Body of pancreas (tissue), 4 donors: ENCODE measurements around the gene MSX1.

Experiments used
- CTCF ChIP-seq, 7 experiments: fragments of 450-650 bp in 4 of 7; fragments of 200-600 bp in 3 of 7; sonication (generic) in 3 of 7; IDR thresholded peaks; one replicate each; pipeline ENCODE4 v1.5.1; 2016 to 2019; ENCODE audit warnings: antibody characterized with exemption in 7 of 7
- POLR2A ChIP-seq, 3 donors: fragments of 450-650 bp; IDR thresholded peaks; one replicate each; pipeline ENCODE4 v1.6.1; 2016; ENCODE audit warnings: antibody characterized with exemption in 3 of 3, mild to moderate bottlenecking in 2 of 3

- no peak for TF ChIP-seq CTCF (IDR thresholded peaks at IDR 0.05)
- TF ChIP-seq POLR2A (IDR thresholded peaks at IDR 0.05): no peak
Observed at GRCh38 chr4:4887426-4887825, 28.0 kb downstream of the MSX1 start.
